Thyroid gland (tissue), 4 donors: ENCODE measurements around the gene PRELP.

Experiments used
- CTCF ChIP-seq, 6 experiments: fragments of 200-600 bp in 3 of 6; fragments of 450-650 bp in 3 of 6; sonication (generic) in 3 of 6; IDR thresholded peaks; one replicate each; pipeline ENCODE4 v1.5.1; 2016 to 2019; ENCODE audit warnings: antibody characterized with exemption in 6 of 6, mild to moderate bottlenecking in 2 of 6, inconsistent platforms in 1 of 6, moderate library complexity in 1 of 6
- POLR2A ChIP-seq, 2 donors: fragments of 450-650 bp; IDR thresholded peaks; one replicate each; pipeline ENCODE4 v1.6.1; 2017; ENCODE audit warnings: antibody characterized with exemption in 2 of 2, mild to moderate bottlenecking in 2 of 2, moderate library complexity in 1 of 2

- no peak for TF ChIP-seq CTCF (IDR thresholded peaks at IDR 0.05)
- no peak for TF ChIP-seq POLR2A (IDR thresholded peaks at IDR 0.05)
These were observed 58.4 kb downstream of the PRELP start for GRCh38 chr1:203534012-203534411.
